Hematopoietic multipotent progenitor cell treated with erythropoietin and hydrocortisone succinate and interleukin-3 and kit ligand, for 4 days (in vitro differentiated cells): ENCODE data around the gene NOXO1.
A peak's percentile ranks its signal among the peaks of the same experiment; 100 is the strongest.
"Not testable (repeated sequence)": the region's sequence is repeated elsewhere in the genome, so short reads cannot be mapped to it uniquely, and the experiment has no call there.

Source experiments
- DNase-seq: peaks from one replicate; pipeline ENCODE4 v3.0.0-alpha.2; 2015

NOXO1 gene

GRCh38 chr16:1978476-1979120 lies 2.7 kb downstream of the NOXO1 start:
- no peak for DNase-seq

- no peak for DNase-seq
Measured at GRCh38 chr16:1977875-1978268, 3.4 kb downstream of the NOXO1 start.

GRCh38 chr16:1976951-1977874 lies 4.1 kb downstream of the NOXO1 start:
- DNase-seq = no peak

GRCh38 chr16:1976216-1976520 lies 5.1 kb downstream of the NOXO1 start:
- no peak for DNase-seq

GRCh38 chr16:1975432-1976215 lies 5.6 kb downstream of the NOXO1 start:
- no peak for DNase-seq

GRCh38 chr16:1974157-1975070 lies 6.9 kb downstream of the NOXO1 start:
- DNase-seq = no peak

GRCh38 chr16:1973461-1974156 lies 7.7 kb downstream of the NOXO1 start:
- DNase-seq = no peak

GRCh38 chr16:1972490-1972877 lies 8.8 kb downstream of the NOXO1 start:
- DNase-seq = peak; percentile 66

- peak; percentile 98 for DNase-seq
Measured at GRCh38 chr16:1971796-1972489, 9.3 kb downstream of the NOXO1 start, which contains the start of gene TBL3. TBL3 (plus strand) TSS chr16:1972053; CDS start chr16:1972165, 112 bp downstream.

GRCh38 chr16:1968146-1968953 lies 12.9 kb downstream of the NOXO1 start:
- no peak for DNase-seq

- DNase-seq = no peak
Measured at GRCh38 chr16:1966460-1966859, 14.8 kb downstream of the NOXO1 start, which contains the start of gene RNF151. RNF151 (plus strand) TSS chr16:1966856; CDS start chr16:1966882, 26 bp downstream.

- no peak for DNase-seq
Measured at GRCh38 chr16:1965396-1966001, 15.8 kb downstream of the NOXO1 start.

- peak; percentile 100 for DNase-seq
Measured at GRCh38 chr16:1964506-1965395, 16.5 kb downstream of the NOXO1 start, which contains the start of gene RPS2. RPS2 (minus strand) TSS chr16:1964826; CDS start chr16:1964625, 201 bp downstream.

GRCh38 chr16:1963806-1964505 lies 17.3 kb downstream of the NOXO1 start:
- peak; percentile 65 for DNase-seq

GRCh38 chr16:1962161-1963153 lies 18.8 kb downstream of the NOXO1 start:
- DNase-seq = not testable (repeated sequence)

GRCh38 chr16:1961651-1962067 lies 19.6 kb downstream of the NOXO1 start:
- no peak for DNase-seq
